ENCODE results near the gene STK32C. TPM values are rescaled to one million over a fixed set of nuclear protein-coding genes. Genes with fewer than 3 reads are reported as not detected.

The STK32C gene
- total and polyA plus RNA-seq, 2 donors (not counting 1 experiment from before 2014, with no cell fraction given) = 9.9 to 16.8 TPM

DNA sequence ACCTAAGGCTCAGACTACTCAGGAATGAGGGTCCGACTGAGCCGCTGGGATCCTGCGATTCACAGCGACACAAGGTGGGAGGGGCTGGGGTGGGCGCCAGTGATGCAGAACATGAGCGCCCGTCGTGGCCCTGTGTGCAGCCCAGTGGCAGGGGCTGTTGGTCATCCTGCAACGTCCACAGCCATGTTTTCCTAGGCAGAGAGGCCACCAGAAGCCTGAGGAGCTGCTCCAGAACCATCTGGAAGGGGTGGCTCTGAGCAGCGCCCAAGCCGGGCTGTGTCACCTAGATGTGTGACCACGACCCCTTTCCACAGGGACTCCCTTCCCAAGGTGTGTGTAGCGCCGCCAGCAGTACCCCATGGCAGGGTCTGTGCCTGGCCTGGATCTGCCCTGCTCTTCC is 96.5 kb downstream of the STK32C start:
- Histone ChIP-seq H3K4me2 (replicated peaks; ENCODE audit: low read depth, low read length, poor library complexity, severe bottlenecking) (no peak overlapping the region), H3K9me3 (ENCODE audit: control extremely low read depth in 1 of 3, control insufficient read depth in 2 of 3, insufficient read depth in 1 of 3, low read length in 2 of 3) (peaks cover 0 to 20% (median 13%) of the 10 kb centered on the region in 3 donors), H3K4me1 (ENCODE audit: control insufficient read depth in 2 of 2, insufficient read depth in 2 of 2, low read length in 2 of 2) (no peaks in the 10 kb centered on the region), H3K9ac (ENCODE audit: low read length) (no peak overlapping the region), H4K20me1 (ENCODE audit: control insufficient read depth, insufficient read depth, low read length, poor library complexity, severe bottlenecking) (no peaks in the 10 kb centered on the region), H3K79me2 (ENCODE audit: control insufficient read depth, insufficient read depth, low read length) (no peaks in the 10 kb centered on the region), H3K27me3 (replicated peaks in 1 of 4; ENCODE audit: control extremely low read depth in 1 of 4, control insufficient read depth in 3 of 4, insufficient read depth in 4 of 4, low read length in 3 of 4) (no peaks in the 10 kb centered on the region), H2AFZ (ENCODE audit: insufficient read depth, low read depth, low read length, poor library complexity, severe bottlenecking) (no peak overlapping the region), H3K4me3 (ENCODE audit: control extremely low read depth in 1 of 5, extremely low read depth in 1 of 5, insufficient read depth in 1 of 5, low read depth in 2 of 5, low read length in 4 of 5) (no peak overlapping the region), H3K36me3 (replicated peaks in 1 of 2; ENCODE audit: control extremely low read depth in 1 of 2, control insufficient read depth in 1 of 2, extremely low read depth in 1 of 2, insufficient read depth in 2 of 2, low read length in 1 of 2) (no peaks in the 10 kb centered on the region), H3K27ac (ENCODE audit: low read length in 2 of 2) (no peak overlapping the region)
- H3K4me3 Mint-ChIP-seq = no peak overlapping the region
- no peak overlapping the region for H3K27ac Mint-ChIP-seq
- TF ChIP-seq EZH2 (IDR thresholded peaks at IDR 0.05; ENCODE audit: borderline replicate concordance, insufficient read depth, low read depth, low read length, poor library complexity, severe bottlenecking) (no peak), CTCF (IDR thresholded peaks at IDR 0.05) (no peak)
- ATAC-seq (ENCODE audit: low read depth) (no peak), DNase-seq (no peak)
- POLR2A ChIA-PET = no interaction called here
- H3K9me3 Mint-ChIP-seq (ENCODE audit: insufficient read depth) = peaks cover 13% of the 10 kb centered on the region
- CTCF ChIA-PET = no interaction called here
- intact Hi-C loops (cut with micrococcal nuclease) = no loop called here
- 94% methylated on average over 13 of the region's 14 CpGs for WGBS (ENCODE audit: insufficient coverage)
- no peaks in the 10 kb centered on the region for H3K27me3 Mint-ChIP-seq
- H3K4me1 Mint-ChIP-seq = peaks cover 5% of the 10 kb centered on the region

DNA sequence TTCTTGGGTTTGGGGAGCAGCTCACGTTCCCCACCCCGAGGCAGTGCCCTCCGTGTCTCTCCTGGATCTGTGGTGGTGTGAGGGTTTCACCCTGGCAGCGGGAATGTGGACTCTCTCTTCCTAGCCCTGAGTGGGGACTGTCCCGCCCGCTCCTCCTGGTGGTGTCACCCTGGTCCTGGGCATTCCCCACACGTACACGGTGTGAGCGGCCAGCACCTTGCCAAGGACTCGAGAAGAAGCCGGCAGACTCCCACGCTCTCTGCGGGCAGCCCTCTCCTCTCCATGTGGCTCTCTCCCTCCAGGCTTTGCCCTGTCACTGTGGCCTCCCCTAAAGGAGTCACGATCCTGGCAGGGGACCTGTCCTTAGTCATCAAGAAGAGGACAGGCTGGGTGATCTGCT is 97.0 kb downstream of the STK32C start:
- no peak overlapping the region for H3K27ac Mint-ChIP-seq
- no peak for ATAC-seq (ENCODE audit: low read depth)

More for the DNA sequence above, 97.0 kb downstream of the STK32C start:
- no peaks in the 10 kb centered on the region for H3K4me1 ChIP-seq (ENCODE audit: control insufficient read depth in 2 of 2, insufficient read depth in 2 of 2, low read length in 2 of 2)
- Mint-ChIP-seq H3K9me3 (ENCODE audit: insufficient read depth) (peaks cover 13% of the 10 kb centered on the region), H3K4me3 (no peak overlapping the region), H3K4me1 (peaks cover 5% of the 10 kb centered on the region), H3K27me3 (no peaks in the 10 kb centered on the region)
- H3K36me3 ChIP-seq (replicated peaks in 1 of 2; ENCODE audit: control extremely low read depth in 1 of 2, control insufficient read depth in 1 of 2, extremely low read depth in 1 of 2, insufficient read depth in 2 of 2, low read length in 1 of 2) = no peaks in the 10 kb centered on the region
- POLR2A ChIA-PET = no interaction called here
- no peaks in the 10 kb centered on the region for H3K79me2 ChIP-seq (ENCODE audit: control insufficient read depth, insufficient read depth, low read length)
- no peak overlapping the region for H3K4me2 ChIP-seq (replicated peaks; ENCODE audit: low read depth, low read length, poor library complexity, severe bottlenecking)
- no peak overlapping the region for H3K27ac ChIP-seq (ENCODE audit: low read length in 2 of 2)
- H3K9ac ChIP-seq (ENCODE audit: low read length) = no peak overlapping the region
- intact Hi-C loops (cut with micrococcal nuclease) = no loop called here
- 96% methylated on average over 13 of the region's 14 CpGs for WGBS (ENCODE audit: insufficient coverage)
- no peak overlapping the region for H3K4me3 ChIP-seq (ENCODE audit: control extremely low read depth in 1 of 5, extremely low read depth in 1 of 5, insufficient read depth in 1 of 5, low read depth in 2 of 5, low read length in 4 of 5)
- H4K20me1 ChIP-seq (ENCODE audit: control insufficient read depth, insufficient read depth, low read length, poor library complexity, severe bottlenecking) = no peaks in the 10 kb centered on the region
- no peaks in the 10 kb centered on the region for H3K27me3 ChIP-seq (replicated peaks in 1 of 4; ENCODE audit: control extremely low read depth in 1 of 4, control insufficient read depth in 3 of 4, insufficient read depth in 4 of 4, low read length in 3 of 4)
- no peak for TF ChIP-seq CTCF (IDR thresholded peaks at IDR 0.05)
- TF ChIP-seq EZH2 (IDR thresholded peaks at IDR 0.05; ENCODE audit: borderline replicate concordance, insufficient read depth, low read depth, low read length, poor library complexity, severe bottlenecking) = no peak
- H2AFZ ChIP-seq (ENCODE audit: insufficient read depth, low read depth, low read length, poor library complexity, severe bottlenecking) = no peak overlapping the region
- peaks cover 0 to 17% (median 13%) of the 10 kb centered on the region in 3 donors for H3K9me3 ChIP-seq (ENCODE audit: control extremely low read depth in 1 of 3, control insufficient read depth in 2 of 3, insufficient read depth in 1 of 3, low read length in 2 of 3)
- CTCF ChIA-PET = no interaction called here
- DNase-seq = no peak

All from B cell (primary cell).